Ishikawa (cell line): Measurements from ENCODE around the gene SYMPK.

ENCODE experiments used
- CEBPB ChIP-seq: IDR thresholded peaks from 2 replicates; pipeline ENCODE4 v1.6.1; 2012
- CREB1 ChIP-seq: IDR thresholded peaks from 2 replicates; pipeline ENCODE4 v1.6.1; 2012; ENCODE audit warnings: low read depth
- EGR1 ChIP-seq: IDR thresholded peaks from 2 replicates; pipeline ENCODE4 v1.6.1; 2012
- EP300 ChIP-seq: IDR thresholded peaks from 2 replicates; pipeline ENCODE4 v1.6.1; 2012; ENCODE audit warnings: borderline replicate concordance
- FOXM1 ChIP-seq: IDR thresholded peaks from 2 replicates; pipeline ENCODE4 v1.6.1; 2012; ENCODE audit warnings: low read depth, borderline replicate concordance
- NFIC ChIP-seq: IDR thresholded peaks from 2 replicates; pipeline ENCODE4 v1.6.1; 2012
- RAD21 ChIP-seq: IDR thresholded peaks from 2 replicates; pipeline ENCODE4 v1.6.1; 2012; ENCODE audit warnings: low read depth
- TAF1 ChIP-seq: IDR thresholded peaks from 2 replicates; pipeline ENCODE4 v1.6.1; 2012; ENCODE audit warnings: low read depth, mild to moderate bottlenecking
- TCF12 ChIP-seq: IDR thresholded peaks from 2 replicates; pipeline ENCODE4 v1.6.1; 2012; ENCODE audit warnings: low read depth
- TEAD4 ChIP-seq: IDR thresholded peaks from 2 replicates; pipeline ENCODE4 v1.6.1; 2012
- USF1 ChIP-seq: IDR thresholded peaks from 2 replicates; pipeline ENCODE4 v1.6.1; 2012
- YY1 ChIP-seq: IDR thresholded peaks from 2 replicates; pipeline ENCODE4 v1.6.1; 2012; ENCODE audit warnings: low read depth
- ZBTB7A ChIP-seq: IDR thresholded peaks from 2 replicates; pipeline ENCODE4 v1.6.1; 2012; ENCODE audit warnings: low read depth
- TF ChIP-seq, protein P1 (sequence below): IDR thresholded peaks from 2 replicates; pipeline ENCODE4 v1.6.1; 2012; ENCODE audit warnings: low read depth, mild to moderate bottlenecking
- TF ChIP-seq, protein P2 (sequence below): IDR thresholded peaks from 2 replicates; pipeline ENCODE4 v1.6.1; 2012

The SYMPK gene

DNA sequence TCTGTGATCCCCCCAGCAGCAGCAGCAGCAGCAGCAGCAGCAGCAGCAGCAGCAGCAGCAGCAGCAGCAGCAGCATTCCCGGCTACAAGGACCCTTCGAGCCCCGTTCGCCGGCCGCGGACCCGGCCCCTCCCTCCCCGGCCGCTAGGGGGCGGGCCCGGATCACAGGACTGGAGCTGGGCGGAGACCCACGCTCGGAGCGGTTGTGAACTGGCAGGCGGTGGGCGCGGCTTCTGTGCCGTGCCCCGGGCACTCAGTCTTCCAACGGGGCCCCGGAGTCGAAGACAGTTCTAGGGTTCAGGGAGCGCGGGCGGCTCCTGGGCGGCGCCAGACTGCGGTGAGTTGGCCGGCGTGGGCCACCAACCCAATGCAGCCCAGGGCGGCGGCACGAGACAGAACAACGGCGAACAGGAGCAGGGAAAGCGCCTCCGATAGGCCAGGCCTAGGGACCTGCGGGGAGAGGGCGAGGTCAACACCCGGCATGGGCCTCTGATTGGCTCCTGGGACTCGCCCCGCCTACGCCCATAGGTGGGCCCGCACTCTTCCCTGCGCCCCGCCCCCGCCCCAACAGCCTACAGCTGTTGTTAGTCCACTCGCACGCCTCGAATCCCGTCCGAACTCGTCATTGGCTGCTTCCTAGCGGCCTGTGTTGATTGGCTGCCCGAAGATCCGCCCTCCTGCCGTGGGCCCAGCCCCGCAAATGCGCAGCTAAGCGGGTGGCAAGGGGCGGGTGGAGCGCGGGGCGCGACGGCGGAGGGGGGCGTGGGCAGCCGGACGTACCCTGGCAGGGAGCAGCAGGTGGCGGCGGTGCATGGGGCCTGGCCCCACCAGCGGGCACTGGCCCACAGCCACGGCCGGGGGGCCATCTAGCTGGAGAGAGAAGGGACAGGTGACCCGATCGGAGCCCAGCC is 92.5 kb downstream of the SYMPK start:
- TF ChIP-seq FOXM1 (no peak), ZBTB7A (peak; percentile 85), CEBPB (no peak), TCF12 (peak; percentile 22), YY1 (no peak), EGR1 (peak; percentile 60), RAD21 (peak; percentile 58; the same call in 1 of the 2 replicates), CREB1 (peak; percentile 30; the same call in 1 of the 2 replicates), EP300 (0 out of 2 replicates have a peak, but pooled peaks have one; percentile 6), NFIC (peak; percentile 29), TEAD4 (peak; percentile 21; the same call in 1 of the 2 replicates)
- TF ChIP-seq, protein P1, sequence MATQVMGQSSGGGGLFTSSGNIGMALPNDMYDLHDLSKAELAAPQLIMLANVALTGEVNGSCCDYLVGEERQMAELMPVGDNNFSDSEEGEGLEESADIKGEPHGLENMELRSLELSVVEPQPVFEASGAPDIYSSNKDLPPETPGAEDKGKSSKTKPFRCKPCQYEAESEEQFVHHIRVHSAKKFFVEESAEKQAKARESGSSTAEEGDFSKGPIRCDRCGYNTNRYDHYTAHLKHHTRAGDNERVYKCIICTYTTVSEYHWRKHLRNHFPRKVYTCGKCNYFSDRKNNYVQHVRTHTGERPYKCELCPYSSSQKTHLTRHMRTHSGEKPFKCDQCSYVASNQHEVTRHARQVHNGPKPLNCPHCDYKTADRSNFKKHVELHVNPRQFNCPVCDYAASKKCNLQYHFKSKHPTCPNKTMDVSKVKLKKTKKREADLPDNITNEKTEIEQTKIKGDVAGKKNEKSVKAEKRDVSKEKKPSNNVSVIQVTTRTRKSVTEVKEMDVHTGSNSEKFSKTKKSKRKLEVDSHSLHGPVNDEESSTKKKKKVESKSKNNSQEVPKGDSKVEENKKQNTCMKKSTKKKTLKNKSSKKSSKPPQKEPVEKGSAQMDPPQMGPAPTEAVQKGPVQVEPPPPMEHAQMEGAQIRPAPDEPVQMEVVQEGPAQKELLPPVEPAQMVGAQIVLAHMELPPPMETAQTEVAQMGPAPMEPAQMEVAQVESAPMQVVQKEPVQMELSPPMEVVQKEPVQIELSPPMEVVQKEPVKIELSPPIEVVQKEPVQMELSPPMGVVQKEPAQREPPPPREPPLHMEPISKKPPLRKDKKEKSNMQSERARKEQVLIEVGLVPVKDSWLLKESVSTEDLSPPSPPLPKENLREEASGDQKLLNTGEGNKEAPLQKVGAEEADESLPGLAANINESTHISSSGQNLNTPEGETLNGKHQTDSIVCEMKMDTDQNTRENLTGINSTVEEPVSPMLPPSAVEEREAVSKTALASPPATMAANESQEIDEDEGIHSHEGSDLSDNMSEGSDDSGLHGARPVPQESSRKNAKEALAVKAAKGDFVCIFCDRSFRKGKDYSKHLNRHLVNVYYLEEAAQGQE = no peak
- TF ChIP-seq, protein P2, sequence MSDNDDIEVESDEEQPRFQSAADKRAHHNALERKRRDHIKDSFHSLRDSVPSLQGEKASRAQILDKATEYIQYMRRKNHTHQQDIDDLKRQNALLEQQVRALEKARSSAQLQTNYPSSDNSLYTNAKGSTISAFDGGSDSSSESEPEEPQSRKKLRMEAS = peak; percentile 86

- TF ChIP-seq ZBTB7A (peak; percentile 81; the same call in 1 of the 2 replicates), YY1 (no peak)
These were observed 93.1 kb downstream of the SYMPK start for GRCh38 chr19:45769821-45770191.

DNA sequence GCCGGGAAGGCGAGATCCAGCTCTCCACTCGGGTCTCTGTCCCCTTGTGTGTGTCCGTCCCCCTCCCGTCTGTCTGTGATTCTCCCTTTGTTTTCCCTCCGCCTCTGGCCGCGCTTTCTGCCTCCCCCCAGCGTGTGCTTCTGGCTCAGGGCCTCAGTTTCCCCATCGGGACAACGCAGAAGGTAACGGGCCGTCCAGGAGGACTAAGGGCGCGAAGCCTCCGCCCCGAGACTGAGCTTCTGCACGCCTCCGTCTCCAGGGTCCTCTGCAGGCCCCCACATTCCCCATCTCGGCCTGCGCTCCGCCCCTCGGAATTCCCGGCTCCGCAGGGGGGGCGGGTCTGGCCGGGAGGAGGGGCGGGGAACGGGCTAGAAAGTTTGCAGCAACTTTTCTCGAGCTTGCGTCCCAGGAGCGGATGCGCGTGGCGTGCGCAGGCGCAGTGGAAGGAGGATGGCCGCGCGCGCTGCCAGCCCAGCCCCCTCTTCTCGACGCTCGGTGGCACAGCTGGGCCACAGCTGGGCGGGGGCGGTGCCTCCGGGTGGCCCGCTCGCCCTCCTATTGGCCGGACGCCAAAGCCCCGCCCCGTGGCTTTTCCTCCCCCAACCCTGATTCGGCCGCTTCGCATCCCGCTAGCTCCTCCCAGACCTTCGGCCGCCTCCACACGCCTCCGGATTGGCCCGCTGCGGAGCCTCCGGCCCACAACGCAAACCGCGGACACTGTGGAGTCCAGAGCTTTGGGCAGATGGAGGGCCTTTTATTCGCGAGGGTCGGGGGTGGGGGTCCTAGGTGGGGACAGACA is 93.8 kb downstream of the SYMPK start, which contains the start of gene SIX5:
Gene SIX5 (minus strand): TSS at position 269 of the 799 bp plus-strand sequence. CDS start 408 bp downstream, outside the sequence.
- TF ChIP-seq RAD21 (no peak), TEAD4 (peak; percentile 90), NFIC (peak; percentile 88), TAF1 (peak; percentile 58), TCF12 (peak; percentile 90), EGR1 (peak; percentile 66), ZBTB7A (peak; percentile 21; the same call in 1 of the 2 replicates), EP300 (peak; percentile 20; the same call in 1 of the 2 replicates), USF1 (peak; percentile 20; the same call in 1 of the 2 replicates), YY1 (no peak; the same call in 1 of the 2 replicates), CREB1 (no peak), CEBPB (no peak), FOXM1 (peak; percentile 34; the same call in 1 of the 2 replicates)
- TF ChIP-seq, protein P1 = no peak
- TF ChIP-seq, protein P2 = peak; percentile 91

DNA sequence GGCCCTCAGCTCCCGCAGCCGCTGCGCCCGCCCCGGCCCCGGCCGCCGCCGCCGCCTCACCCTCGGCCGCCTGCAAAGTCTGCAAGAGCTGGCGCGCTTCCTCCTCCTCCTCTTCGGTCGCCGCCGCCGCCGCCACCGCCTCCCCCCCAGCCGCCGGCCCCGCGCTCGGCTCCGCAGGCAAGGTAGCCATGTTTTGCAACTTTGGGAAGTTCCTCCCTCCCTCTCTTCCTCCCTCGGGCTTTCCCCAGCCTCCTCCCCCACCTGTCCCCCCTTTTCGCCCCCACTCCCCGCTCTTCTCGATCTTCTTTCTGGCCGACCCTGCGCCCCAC is 94.3 kb downstream of the SYMPK start:
- TF ChIP-seq YY1 (peak; percentile 76), TAF1 (no peak)

GRCh38 chr19:45767881-45768654 is 94.9 kb downstream of the SYMPK start:
- TF ChIP-seq ZBTB7A (no peak; the same call in 1 of the 2 replicates), TCF12 (0 out of 2 replicates have a peak, but pooled peaks have one; percentile 24), CEBPB (no peak), TEAD4 (no peak), CREB1 (no peak), NFIC (peak; percentile 25; the same call in 1 of the 2 replicates), RAD21 (no peak), TAF1 (peak; percentile 28; the same call in 1 of the 2 replicates), USF1 (no peak), EP300 (no peak), FOXM1 (no peak), EGR1 (no peak)
- TF ChIP-seq, protein P1 = no peak
- TF ChIP-seq, protein P2 = peak; percentile 53
